Keratinocyte (primary cell): ENCODE results near the gene KLHDC7B. TPM values are rescaled to one million over a fixed set of nuclear protein-coding genes. Genes with fewer than 3 reads are reported as not detected.
A peak's percentile ranks its signal among the peaks of the same experiment; 100 is the strongest.

Experiments
- DNase-seq: peaks from one replicate; pipeline ENCODE4 v3.0.0-alpha.2; 2011; ENCODE audit warnings: low read depth, missing footprints, low spot score
- FAIRE-seq: peaks from 2 replicates; lab custom pipeline; 2011; peaks lifted over from hg19 to GRCh38; lab: Jason Lieb, UNC
- H2AFZ ChIP-seq: 2 replicates; pipeline ENCODE4 v1.6.0; 2012; ENCODE audit warnings: low read length, control low read depth, inconsistent platforms; ENCODE audit not compliant: control insufficient read depth
- H3K27ac ChIP-seq: 2 replicates; pipeline ENCODE4 v1.5.1; 2011; ENCODE audit warnings: low read length; ENCODE audit not compliant: control insufficient read depth, insufficient read depth
- H3K27me3 ChIP-seq: 3 replicates; pipeline ENCODE4 v1.6.0; 2011; ENCODE audit warnings: low read length; ENCODE audit not compliant: control insufficient read depth, insufficient read depth; ENCODE audit errors: extremely low read depth
- H3K36me3 ChIP-seq, 2 experiments: 2 replicates in 1 of 2; 3 replicates in 1 of 2; pipeline ENCODE4 v1.5.1; 2011; ENCODE audit warnings: low read length in 2 of 2, mild to moderate bottlenecking in 1 of 2; ENCODE audit not compliant: control insufficient read depth in 2 of 2, insufficient read depth in 2 of 2; ENCODE audit errors: extremely low read depth in 1 of 2
- H3K4me1 ChIP-seq: 3 replicates; pipeline ENCODE4 v1.5.1; 2011; ENCODE audit warnings: low read length; ENCODE audit not compliant: control insufficient read depth, insufficient read depth; ENCODE audit errors: extremely low read depth
- H3K4me2 ChIP-seq: 3 replicates; pipeline ENCODE4 v1.6.0; 2011; ENCODE audit warnings: low read depth, low read length; ENCODE audit not compliant: control insufficient read depth, insufficient read depth; ENCODE audit errors: extremely low read depth
- H3K4me3 ChIP-seq, 3 experiments: fragments of 200-600 bp in 1 of 3; sonication (generic) in 1 of 3; 2 replicates in 2 of 3; 3 replicates in 1 of 3; pipeline ENCODE4 v1.5.1; 2011 to 2016; ENCODE audit warnings: low read length in 3 of 3, mild to moderate bottlenecking in 3 of 3, control low read depth in 2 of 3, inconsistent platforms in 1 of 3, low read depth in 1 of 3, mixed read lengths in 1 of 3, mixed run types in 1 of 3, moderate library complexity in 1 of 3; ENCODE audit not compliant: control insufficient read depth in 2 of 3, insufficient read depth in 2 of 3; ENCODE audit errors: extremely low read depth in 1 of 3
- H3K79me2 ChIP-seq: 2 replicates; pipeline ENCODE4 v1.6.0; 2012; ENCODE audit warnings: low read length; ENCODE audit not compliant: control insufficient read depth, insufficient read depth
- H3K9ac ChIP-seq: 3 replicates; pipeline ENCODE4 v1.6.0; 2011; ENCODE audit warnings: low read length; ENCODE audit not compliant: control insufficient read depth, insufficient read depth; ENCODE audit errors: extremely low read depth
- H3K9me1 ChIP-seq: 3 replicates; pipeline ENCODE4 v1.6.0; 2011; ENCODE audit warnings: low read length; ENCODE audit not compliant: control insufficient read depth, insufficient read depth; ENCODE audit errors: extremely low read depth
- H3K9me3 ChIP-seq: 2 replicates; pipeline ENCODE4 v1.5.1; 2012; ENCODE audit warnings: low read depth, low read length; ENCODE audit not compliant: control insufficient read depth
- H4K20me1 ChIP-seq: 3 replicates; pipeline ENCODE4 v1.6.0; 2011; ENCODE audit warnings: low read length; ENCODE audit not compliant: control insufficient read depth, insufficient read depth; ENCODE audit errors: extremely low read depth
- EZH2 ChIP-seq: IDR thresholded peaks from one replicate; pipeline ENCODE4 v1.6.1; 2012; ENCODE audit warnings: inconsistent platforms, mild to moderate bottlenecking, low read length, moderate library complexity
- dilution Hi-C: fragments of 300-500 bp; cut with MboI; formaldehyde crosslinking; loops from one replicate; pipeline ENCODE4 v1.7.0; 2020; ENCODE audit warnings: low sequenced_read_pairs; ENCODE audit not compliant: extremely low pct_ligation_motif_present
- polyA plus RNA-seq, 5 experiments: library from polyadenylated mRNA; depleted of rRNA in 3 of 5; stranded (reverse) in 3 of 5; stranded (forward) in 1 of 5; unstranded in 1 of 5; fragments of >200 nt; gene quantifications; 1 replicate in 1 of 5; 2 replicates in 3 of 5; 3 replicates in 1 of 5; pipeline versions ENCODE4 v1.2.1 to v1.2.3, GENCODE V29; 2011 to 2012; ENCODE audit warnings: missing spikeins in 2 of 5, low read depth in 1 of 5, low replicate concordance in 1 of 5
- TF ChIP-seq, protein P1 (sequence below), 3 experiments: IDR thresholded peaks in 1 of 3; conservative IDR thresholded peaks in 1 of 3; optimal IDR thresholded peaks in 1 of 3; 2 replicates in 2 of 3; 3 replicates in 1 of 3; pipeline versions ENCODE3 to v1.5.1; 2011; ENCODE audit warnings: low read length in 3 of 3, mild to moderate bottlenecking in 3 of 3, moderate library complexity in 2 of 3, control low read depth in 1 of 3, inconsistent platforms in 1 of 3; ENCODE audit not compliant: insufficient read depth in 2 of 3; ENCODE audit errors: extremely low read depth in 1 of 3

KLHDC7B gene
- polyA plus RNA-seq, 1 donor (not counting 4 experiments of a cell fraction or from before 2014, with no cell fraction given), result 0.01 TPM

DNA sequence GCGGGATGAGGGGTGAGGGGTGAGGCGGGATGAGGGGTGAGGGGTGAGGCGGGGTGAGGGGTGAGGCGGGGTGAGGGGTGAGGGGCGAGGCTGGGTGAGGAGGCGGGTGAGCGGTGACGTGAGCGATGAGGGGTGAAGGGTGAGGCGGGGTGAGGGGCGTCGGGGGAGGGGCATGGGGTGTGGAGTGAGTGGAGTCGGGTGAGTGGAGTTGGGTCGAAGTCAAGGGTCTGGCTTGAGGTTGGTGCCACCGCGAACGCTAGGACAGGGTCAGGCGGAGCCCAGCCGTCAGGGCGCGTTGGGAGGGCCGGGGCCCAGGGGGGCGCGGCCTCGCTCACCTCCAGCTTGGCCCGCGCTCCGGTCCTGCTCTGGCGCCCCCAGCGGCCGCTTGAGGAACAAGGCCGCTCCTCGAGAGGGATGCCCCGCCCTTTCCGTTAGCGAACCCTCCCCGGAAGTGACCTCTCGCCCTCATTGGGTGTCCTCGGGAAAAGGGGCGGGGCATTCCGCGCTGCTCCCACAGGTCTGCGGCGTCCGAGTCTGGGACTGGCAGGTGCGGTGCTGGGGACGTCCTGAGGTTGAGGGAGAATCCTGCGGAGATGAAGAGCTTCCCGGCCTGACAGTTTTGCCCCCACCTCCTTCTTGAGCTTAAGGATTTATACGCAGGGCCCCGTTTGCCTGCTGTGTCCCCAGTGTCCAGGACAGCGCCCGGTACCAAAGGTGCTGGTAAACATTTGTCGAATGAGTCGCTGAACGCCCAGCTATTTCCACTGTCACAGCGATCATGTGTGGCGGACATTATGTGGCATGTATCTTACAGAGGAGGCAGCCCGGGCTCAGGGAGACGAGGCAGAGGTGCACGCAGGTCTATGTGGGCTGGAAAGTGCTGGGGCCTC lies 17.1 kb downstream of the KLHDC7B start, which contains the start of gene SYCE3:
SYCE3 (minus strand) TSS at position 397 of the 890 bp plus-strand sequence. CDS start 6,514 bp downstream, outside the sequence.
- peak within 1 kb of the TSS; percentile 94 for H3K4me2 ChIP-seq
- no peaks in the 10 kb centered on the region for H3K9me3 ChIP-seq
- H3K9ac ChIP-seq, result peak within 1 kb of the TSS; percentile 76
- no peaks in the 10 kb centered on the region for H3K79me2 ChIP-seq
- TF ChIP-seq, protein P1, sequence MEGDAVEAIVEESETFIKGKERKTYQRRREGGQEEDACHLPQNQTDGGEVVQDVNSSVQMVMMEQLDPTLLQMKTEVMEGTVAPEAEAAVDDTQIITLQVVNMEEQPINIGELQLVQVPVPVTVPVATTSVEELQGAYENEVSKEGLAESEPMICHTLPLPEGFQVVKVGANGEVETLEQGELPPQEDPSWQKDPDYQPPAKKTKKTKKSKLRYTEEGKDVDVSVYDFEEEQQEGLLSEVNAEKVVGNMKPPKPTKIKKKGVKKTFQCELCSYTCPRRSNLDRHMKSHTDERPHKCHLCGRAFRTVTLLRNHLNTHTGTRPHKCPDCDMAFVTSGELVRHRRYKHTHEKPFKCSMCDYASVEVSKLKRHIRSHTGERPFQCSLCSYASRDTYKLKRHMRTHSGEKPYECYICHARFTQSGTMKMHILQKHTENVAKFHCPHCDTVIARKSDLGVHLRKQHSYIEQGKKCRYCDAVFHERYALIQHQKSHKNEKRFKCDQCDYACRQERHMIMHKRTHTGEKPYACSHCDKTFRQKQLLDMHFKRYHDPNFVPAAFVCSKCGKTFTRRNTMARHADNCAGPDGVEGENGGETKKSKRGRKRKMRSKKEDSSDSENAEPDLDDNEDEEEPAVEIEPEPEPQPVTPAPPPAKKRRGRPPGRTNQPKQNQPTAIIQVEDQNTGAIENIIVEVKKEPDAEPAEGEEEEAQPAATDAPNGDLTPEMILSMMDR (optimal IDR thresholded peaks at IDR 0.05 in 1 of 3, IDR thresholded peaks at IDR 0.05 in 1 of 3, conservative IDR thresholded peaks at IDR 0.05 in 1 of 3; ENCODE audit: extremely low read depth in 1 of 3, insufficient read depth in 2 of 3, low read length in 3 of 3), result peak; percentile 72 to 95 (median 85)
- no peak for TF ChIP-seq EZH2
- H3K9me1 ChIP-seq, result no peaks in the 10 kb centered on the region
- FAIRE-seq (peak; percentile 69), DNase-seq (peak; percentile 77)
- no peaks in the 10 kb centered on the region for H3K27me3 ChIP-seq
- H3K4me3 ChIP-seq, result peak within 1 kb of the TSS; percentile 61 to 87 (median 85)
- dilution Hi-C loops, result no loop called here
- peak within 1 kb of the TSS; percentile 90 for H2AFZ ChIP-seq
- H3K4me1 ChIP-seq, result peaks cover 16% of the 10 kb centered on the region
- H3K27ac ChIP-seq, result no peak within 1 kb of the TSS
- no peaks in the 10 kb centered on the region for H3K36me3 ChIP-seq
- H4K20me1 ChIP-seq, result no peaks in the 10 kb centered on the region

DNA sequence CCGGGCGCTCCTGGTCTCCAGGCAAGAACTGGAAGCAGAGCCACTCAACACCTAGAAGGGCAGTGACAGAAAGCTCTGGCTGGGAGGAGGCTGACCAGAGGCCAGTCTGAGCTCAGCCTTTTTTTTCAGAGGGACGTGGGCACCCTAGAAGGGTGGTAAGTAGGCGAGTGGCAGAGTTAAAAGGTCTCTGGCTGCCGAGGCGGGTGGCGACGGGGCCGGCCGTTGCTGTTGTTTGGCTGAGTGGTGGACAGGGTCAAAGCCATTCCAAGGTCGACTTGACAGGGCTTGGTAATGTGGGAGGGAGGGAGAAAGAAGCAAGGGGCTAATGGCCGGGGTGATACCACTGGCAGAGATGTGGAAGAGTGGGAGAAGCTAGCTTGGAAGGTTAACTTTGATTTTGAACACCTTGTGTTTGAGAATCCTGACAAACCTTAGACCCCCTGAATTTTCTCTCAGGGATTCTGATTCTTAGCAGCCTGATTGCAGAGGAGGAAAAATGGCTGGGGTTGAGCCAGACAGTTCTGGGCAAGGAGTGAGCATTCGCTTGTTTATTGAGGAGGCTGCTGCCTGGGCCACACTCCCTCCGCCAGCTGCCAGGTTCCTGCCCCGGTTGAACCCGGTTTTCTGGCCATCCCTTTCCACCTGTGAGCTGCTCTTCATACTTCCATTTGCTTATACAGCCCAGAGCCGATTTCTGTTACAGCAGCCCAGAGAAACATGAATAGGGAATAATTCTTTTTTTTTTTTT lies 17.9 kb downstream of the KLHDC7B start:
- dilution Hi-C loops, result no loop called here
- Histone ChIP-seq H2AFZ (peak overlapping the region; percentile 90), H3K9me1 (no peaks in the 10 kb centered on the region), H3K27me3 (no peaks in the 10 kb centered on the region), H3K4me1 (peaks cover 16% of the 10 kb centered on the region), H3K9ac (peak overlapping the region; percentile 76), H3K79me2 (no peaks in the 10 kb centered on the region), H3K27ac (no peak overlapping the region), H3K9me3 (no peaks in the 10 kb centered on the region), H4K20me1 (no peaks in the 10 kb centered on the region), H3K4me3 (peak overlapping the region; percentile 61 to 87 (median 85)), H3K4me2 (peak overlapping the region; percentile 94), H3K36me3 (peaks cover 0 to under 1% of the 10 kb centered on the region in 2 experiments)
- no peak for FAIRE-seq
- TF ChIP-seq, protein P1 (optimal IDR thresholded peaks at IDR 0.05 in 1 of 3, IDR thresholded peaks at IDR 0.05 in 1 of 3, conservative IDR thresholded peaks at IDR 0.05 in 1 of 3; ENCODE audit: extremely low read depth in 1 of 3, insufficient read depth in 2 of 3, low read length in 3 of 3), result no peak
- TF ChIP-seq EZH2, result no peak
- DNase-seq, result no peak
